VCaP (cell line): Measurements from ENCODE around the gene EP400.

Experiments used
- H3K27ac ChIP-seq: fragments of 450-650 bp; 2 replicates; pipeline ENCODE4 v1.5.1; 2017
- TF ChIP-seq, protein P1 (sequence below): fragments of 450-650 bp; conservative IDR thresholded peaks from 2 replicates; pipeline ENCODE4 v1.5.1; 2017; ENCODE audit warnings: mild to moderate bottlenecking, moderate library complexity

EP400 gene

DNA sequence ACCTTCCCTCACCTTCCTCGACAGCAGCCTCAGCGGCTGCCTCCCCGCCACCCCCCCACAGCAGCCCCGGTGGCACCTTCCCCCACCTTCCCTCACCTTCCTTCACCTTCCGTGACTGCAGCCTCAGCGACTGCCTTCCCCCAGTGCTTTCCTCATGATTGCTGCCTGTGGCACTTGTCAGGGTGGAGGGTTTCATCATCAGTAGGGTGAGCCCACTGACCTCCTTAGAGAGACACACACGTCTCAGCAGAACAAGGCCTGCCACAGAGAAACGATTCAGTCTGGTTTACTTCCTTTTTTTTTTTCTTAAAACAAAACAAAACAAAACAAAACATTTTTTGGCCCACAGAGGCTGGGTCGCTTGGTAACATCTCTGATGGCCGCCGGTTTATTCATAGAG is 75.0 kb downstream of the EP400 start:
- H3K27ac ChIP-seq: no peak overlapping the region
- TF ChIP-seq, protein P1, sequence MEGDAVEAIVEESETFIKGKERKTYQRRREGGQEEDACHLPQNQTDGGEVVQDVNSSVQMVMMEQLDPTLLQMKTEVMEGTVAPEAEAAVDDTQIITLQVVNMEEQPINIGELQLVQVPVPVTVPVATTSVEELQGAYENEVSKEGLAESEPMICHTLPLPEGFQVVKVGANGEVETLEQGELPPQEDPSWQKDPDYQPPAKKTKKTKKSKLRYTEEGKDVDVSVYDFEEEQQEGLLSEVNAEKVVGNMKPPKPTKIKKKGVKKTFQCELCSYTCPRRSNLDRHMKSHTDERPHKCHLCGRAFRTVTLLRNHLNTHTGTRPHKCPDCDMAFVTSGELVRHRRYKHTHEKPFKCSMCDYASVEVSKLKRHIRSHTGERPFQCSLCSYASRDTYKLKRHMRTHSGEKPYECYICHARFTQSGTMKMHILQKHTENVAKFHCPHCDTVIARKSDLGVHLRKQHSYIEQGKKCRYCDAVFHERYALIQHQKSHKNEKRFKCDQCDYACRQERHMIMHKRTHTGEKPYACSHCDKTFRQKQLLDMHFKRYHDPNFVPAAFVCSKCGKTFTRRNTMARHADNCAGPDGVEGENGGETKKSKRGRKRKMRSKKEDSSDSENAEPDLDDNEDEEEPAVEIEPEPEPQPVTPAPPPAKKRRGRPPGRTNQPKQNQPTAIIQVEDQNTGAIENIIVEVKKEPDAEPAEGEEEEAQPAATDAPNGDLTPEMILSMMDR: no peak

DNA sequence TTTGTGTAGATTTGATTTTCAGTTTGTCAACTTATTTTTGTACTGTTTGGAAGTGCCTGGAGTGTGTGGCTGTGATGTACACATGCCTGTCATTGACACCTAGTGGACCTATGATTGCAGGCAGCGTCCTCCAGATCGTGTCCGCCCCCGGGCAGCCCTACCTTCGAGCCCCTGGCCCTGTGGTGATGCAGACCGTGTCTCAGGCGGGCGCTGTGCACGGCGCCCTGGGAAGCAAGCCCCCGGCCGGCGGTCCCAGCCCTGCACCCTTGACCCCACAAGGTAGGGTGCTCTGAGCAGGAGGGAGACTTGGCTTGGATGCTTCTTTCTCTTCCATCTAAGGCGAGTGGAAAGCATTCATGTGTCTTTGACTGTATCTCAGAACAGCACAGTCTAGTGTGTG is 75.8 kb downstream of the EP400 start:
- no peak overlapping the region for H3K27ac ChIP-seq
- TF ChIP-seq, protein P1: no peak

DNA sequence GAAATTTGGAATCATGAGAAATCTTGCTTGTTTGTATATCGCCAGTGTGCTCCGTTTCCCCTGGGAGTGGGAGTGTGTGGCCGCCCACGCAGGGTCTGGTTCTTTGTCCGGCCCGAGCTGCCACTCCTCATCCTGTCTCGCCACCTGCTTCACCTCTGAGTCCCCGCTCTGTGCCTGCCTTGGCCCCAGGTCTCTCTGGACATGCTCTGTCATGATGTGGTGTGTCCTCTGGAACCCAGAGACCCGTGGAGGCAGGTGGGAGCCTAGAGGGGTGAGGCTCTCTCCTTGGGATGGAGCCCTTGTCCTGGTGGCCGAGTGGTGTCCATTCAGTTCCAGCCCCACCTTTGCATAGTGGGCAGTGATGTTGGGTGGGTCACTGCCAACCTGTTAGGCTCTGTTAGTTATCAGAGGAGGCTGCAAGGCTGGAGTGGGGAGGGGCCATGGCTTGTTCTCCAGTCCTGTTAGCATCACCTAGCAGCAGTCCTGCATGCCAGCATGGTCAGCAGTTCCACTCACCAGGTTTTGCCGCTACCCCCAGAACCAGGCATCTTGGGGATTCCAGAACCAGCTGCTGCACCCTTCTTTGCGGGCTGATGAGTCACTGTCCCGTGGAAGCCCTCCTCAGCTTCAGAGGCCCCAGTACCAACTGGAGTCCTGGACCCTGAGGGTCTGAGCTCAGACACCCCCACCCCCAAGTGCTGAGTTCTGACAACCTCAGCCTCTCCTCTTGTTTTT is 76.5 kb downstream of the EP400 start:
- TF ChIP-seq, protein P1: no peak

DNA sequence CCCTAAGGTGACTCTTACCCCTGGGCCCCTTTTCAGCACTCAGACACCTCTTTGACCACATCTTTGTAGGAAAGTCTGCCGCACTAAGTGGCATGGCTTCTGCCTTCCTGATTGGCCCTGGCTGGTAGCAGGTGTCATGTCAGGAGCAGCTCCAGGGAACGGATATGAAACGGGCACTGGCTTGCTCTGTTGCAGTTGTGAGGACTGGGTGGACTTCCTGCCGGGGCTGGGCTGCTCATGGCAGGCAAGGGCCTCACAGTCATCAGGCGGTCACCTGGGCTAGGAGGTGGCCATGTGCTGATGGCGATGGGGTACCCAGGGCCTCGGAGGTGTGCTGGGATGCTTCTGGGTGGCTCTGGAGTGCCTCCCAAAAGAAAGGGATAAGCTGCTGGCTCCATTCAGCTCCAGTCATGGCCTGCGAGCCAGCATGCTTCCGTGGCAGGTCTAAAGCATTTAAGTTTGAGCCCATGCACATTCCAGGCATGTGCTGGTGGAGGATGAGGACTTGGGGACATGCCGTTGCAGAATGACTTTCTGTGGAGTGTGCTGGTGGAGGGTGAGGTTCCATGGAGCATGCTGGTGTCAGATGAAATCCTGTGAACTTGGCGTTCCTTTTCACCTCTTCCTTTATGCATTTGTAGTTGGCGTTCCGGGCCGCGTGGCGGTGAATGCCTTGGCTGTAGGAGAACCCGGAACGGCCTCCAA is 77.2 kb downstream of the EP400 start:
- no peak overlapping the region for H3K27ac ChIP-seq
- TF ChIP-seq, protein P1: no peak

More for the DNA sequence above, 76.5 kb downstream of the EP400 start:
- no peak overlapping the region for H3K27ac ChIP-seq

DNA sequence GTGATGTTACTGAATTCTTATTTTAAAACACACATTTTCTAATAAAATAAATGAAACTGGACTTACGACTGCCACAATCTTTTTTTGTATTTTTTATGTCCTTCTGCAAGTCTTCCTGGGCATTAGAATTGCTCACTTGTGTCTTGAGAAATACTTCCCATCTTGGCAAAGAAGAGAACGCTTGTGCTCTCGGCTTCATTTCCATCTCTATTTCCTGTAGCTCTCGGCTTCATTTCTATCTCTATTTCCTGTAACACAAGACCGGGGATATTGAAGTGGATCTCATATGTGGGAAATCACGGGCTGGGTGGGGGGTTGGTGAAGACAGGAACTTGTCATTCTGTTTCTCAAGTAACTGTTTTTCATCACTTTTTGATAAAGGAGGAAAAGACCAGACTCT is 77.9 kb downstream of the EP400 start:
- TF ChIP-seq, protein P1: no peak

DNA sequence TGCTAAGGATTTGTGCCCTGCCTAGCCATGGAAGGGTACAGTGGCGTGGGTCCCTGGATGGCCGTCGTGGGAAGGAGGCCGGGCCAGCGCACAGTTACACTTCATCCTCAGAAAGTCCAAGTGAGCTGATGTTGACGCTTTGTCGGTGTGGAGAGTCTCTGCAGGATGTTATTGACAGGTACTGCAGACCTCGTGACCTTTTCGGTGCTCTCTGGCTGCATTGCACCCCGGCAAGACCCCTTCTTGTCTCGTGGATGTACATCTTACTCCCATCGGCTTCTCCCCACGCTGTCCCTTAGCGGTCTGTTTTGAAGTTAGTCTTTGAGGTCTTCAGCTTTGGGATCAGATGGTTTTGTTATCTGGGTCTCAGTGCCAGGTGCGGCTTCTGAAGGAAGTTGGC is 78.4 kb downstream of the EP400 start:
- TF ChIP-seq, protein P1: no peak
- H3K27ac ChIP-seq: no peak overlapping the region

More for the DNA sequence above, 77.9 kb downstream of the EP400 start:
- no peak overlapping the region for H3K27ac ChIP-seq

DNA sequence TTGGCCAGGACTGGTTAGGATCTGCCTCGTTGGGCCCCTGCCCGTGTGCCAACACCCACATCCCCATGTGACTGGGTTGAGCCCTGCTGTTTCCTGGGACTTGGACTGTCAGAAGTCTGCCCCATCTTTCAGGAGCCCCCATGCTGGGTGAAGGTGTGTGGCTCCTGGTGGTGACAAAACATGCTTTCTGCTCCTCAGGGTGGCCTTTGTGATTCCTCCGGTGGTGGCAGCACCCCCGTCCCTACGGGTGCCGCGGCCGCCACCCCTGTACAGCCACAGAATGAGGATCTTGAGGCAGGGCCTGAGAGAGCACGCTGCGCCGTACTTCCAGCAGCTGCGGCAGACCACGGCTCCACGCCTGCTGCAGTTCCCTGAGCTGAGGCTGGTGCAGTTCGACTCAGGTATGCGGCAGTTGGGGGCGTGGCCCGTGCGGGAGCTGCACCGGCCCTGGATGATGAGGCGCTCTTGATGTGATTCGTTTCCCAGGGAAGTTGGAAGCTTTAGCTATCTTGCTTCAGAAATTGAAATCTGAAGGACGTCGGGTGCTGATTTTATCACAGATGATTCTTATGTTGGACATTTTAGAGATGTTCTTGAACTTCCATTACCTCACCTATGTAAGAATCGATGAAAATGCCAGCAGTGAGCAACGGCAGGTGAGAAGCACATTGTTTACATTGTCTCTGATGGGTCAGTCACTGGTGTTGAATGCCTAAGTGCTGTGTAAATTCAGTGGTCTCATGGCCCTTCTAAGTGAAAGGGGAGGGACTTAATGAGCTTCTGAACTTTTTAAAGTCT is 80.0 kb downstream of the EP400 start:
- TF ChIP-seq, protein P1: no peak
- H3K27ac ChIP-seq: no peak overlapping the region
